GM21515 (cell line): ENCODE results near the gene RGN.
"Not testable (repeated sequence)": the region's sequence is repeated elsewhere in the genome, so short reads cannot be mapped to it uniquely, and the experiment has no call there.

Source experiments
- ATAC-seq: cut with Tn5 transposase; IDR thresholded peaks from one replicate; pipeline ENCODE4 v1.9.1; 2021; ENCODE audit not compliant: unreplicated experiment

The RGN gene

DNA sequence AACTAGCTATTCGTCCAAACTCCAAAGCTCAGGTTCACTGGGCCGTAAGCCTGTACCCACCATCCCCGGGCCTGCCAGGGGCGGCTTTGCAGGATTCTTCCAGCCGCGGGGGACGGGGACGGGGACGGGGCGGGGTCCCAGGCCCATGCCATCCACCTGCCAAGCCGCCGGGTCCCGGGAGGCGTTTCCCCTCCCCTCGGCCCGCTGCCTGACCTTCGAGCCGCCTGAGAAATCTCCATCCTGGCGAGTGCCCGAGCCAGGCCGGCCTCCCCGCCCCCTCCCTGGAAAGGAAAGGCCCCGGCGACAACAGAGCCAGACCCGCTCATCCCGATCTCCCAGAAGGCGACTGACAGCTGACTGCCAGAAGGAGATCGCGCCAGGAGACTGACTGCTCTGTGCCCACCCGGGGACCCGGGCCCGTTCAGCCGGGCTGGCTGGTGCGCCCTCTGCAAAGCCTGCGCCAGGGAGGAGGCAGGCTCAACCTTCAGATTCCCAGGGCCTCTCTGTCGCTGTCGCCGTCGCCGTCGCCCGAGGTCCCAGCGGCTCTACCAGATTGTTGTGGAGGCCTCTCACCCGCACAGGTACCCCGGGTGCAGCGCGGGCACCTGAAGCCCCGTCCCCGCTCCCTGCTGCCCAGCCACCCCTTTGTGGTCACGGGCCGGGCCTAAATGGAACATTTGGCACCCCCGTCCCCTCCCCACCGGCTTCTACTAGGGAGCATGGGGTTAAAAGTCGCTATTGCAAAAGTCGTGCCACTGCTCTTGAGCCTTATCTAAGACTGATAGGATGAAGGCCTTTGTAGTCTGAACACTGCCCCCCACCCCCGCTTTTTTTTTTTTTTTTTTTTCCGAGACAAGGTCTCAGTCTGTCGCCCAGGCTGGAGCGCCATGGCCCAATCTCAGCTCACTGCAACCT lies at the start of gene RGN:
RGN (plus strand) TSS at position 315 of the 915 bp plus-strand sequence. CDS start 2,702 bp downstream, outside the sequence.
- no peak for ATAC-seq

DNA sequence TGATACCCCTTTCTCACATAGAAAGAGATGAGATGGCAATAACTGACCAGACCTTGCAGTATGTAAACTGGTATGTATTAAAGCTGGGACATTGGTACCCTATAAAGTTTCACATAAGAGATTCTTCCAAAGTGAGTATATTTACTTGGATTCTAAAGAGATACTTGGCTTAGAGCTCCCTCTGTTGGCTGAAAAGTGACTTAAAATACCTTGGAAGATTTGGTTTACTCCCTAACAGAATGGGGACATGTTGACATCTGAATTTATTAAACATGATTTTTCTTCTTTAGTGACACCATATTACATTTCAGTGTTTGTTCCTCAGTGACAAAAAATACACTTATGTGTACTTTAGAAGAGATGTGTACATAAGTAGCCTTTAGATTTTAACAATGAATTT lies 47.9 kb upstream of the RGN start:
- ATAC-seq, result no peak

DNA sequence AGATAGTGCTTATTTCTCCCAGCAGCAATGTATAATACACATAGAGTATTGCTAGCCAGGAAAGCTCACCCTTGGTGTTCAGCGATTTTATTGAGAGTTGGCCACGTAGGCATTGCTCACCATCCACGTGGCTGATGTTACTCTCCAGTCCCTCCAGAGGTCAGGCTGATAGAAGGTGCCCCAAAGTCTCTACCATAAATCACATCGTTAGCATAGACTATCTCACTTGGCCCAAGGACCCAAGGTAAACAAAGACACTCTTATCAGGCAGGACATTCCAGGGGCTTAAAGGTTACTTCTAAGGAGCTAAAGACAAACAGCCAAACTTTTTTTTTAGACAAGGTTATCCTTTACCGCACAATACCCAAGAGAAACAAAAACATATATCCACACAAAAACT lies 30.3 kb upstream of the RGN start:
- no peak for ATAC-seq

DNA sequence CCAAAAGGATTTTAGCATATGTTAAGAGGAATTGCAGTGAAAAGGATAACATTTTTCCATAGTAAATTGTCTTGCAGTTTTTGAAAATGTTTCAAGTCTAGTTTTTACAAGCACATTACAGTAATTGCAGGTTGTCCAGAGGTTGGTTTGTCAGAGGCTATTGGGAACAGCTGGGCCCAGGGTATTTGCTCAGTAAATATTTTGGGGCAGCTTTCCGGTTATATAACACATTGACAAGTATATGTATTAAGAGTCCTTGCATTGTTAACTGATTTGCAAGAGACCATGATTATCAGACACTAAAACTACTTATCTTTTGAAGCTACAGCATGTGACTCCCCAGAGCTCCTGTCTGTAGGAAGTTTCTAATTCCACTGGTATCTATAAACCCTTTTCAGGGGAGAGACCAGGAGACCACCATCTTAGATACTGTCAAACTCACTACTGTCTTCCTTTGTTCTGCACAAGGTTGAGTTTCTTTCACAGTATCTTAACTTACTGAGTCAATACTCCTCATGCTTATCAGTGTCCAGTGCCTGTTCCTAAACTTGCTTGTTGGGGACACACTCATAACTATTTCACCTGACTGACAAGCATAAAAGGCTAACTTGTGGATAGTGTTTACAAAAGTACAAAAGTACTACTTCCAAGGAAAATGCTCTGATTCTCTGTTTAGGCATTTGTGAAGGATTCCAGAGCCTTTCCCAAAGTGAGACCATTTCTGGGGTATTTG lies 18.9 kb upstream of the RGN start:
- no peak for ATAC-seq

DNA sequence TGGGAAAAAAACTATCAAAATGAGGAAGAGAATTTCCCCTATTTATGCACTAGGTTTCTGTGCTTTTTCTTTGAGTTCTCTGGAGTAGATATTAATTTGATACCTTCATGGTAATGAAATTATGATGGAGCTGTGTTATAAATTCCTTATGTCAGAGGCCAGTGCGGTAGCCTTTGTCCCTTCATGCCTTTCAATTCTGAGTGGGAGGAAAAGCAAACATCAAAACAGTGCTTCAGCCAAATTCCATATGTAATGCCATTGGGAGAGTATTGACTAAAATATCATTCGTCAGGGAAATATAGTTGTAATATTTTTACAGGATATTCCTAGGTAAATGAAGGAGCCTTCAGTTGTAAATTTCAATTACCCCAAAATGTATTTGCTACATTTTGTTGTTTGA lies 17.5 kb upstream of the RGN start:
- no peak for ATAC-seq

DNA sequence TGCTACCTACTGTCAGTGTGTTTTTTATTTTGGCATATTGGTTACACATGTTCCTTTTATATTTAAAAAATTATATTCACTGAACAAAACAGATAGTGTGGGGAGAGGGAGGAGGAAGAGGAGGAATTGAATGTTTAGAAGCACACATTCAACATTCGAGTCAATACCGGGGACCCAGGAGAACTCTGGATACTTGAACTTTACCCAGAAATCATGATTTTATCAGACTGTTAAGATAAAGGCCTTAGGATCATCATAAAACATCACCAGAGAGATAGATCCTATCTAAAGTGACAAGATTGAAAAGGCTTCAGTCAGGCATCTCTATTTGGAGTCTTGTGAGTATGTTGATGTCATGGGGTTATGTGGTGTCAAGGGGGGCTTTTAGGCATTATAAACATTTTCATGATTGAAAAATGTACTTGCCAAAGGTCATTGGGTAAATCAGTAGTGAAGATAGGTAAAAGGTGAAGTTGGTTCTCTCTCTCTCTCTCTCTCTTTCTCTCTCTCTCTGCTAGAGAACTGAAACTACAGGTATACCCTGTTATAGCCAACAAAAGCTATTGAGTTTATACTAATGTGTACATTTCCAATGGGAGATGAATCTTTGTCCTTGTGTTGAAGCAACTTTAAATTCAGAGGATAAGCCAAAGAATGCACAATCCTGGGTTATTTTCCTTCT lies 16.9 kb upstream of the RGN start:
- ATAC-seq, result no peak

DNA sequence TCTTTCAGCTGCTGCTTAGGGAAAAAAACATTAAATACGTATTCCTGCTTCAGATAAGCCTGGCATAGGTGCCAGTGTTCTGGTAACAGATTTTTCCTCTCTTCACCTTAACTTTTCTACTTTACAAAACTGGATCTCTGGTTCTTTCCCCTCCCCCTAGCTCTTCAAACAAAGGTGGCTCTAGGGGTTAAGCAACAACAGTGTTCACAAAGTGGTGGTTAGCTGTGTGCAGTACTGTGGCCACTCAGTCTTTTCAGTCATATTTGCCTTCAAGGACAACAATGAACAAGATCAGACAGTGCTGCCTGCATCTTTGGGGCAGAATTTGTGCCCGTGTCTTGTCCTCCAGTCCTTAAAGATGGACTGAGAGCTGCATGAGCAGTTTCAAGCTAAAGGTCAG lies 15.1 kb upstream of the RGN start:
- no peak for ATAC-seq

DNA sequence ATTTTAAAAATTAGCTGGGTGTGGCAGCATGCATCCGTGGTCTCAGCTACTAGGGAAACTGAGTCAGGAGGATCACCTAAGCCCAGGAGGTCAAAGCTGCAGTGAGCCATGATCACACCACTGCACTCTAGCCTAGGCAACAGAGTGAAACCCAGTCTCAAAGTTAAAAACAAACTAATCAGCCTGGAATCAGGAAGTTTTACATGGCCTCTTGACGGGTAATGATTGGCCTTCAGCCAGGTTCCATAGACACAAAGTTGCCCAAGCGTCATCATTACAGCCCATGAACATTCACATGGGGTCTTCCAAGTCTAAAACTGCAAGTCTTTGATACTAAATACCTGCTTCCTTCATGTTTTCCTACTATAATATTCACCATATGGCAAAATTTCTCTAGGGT lies 10.0 kb upstream of the RGN start:
- no peak for ATAC-seq

DNA sequence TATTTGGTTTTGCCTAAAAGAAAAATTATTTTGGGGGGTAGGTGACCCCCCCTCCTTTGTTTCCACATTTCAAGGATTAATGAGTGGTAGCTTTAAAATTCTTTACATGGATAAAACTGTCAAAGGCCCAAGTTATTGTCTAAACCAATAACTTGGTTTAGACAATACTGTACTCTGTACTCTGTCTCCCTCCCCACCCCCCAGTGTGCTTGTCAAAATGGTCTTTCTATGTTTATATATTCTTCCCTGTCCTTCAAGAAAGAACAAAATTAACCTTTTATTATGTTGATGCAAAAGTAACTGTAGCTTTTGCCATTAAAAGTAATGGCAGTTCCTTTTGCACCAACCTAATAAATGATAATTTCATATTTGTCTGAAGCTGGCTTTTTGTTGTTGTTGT lies 9.5 kb upstream of the RGN start:
- ATAC-seq, result no peak

DNA sequence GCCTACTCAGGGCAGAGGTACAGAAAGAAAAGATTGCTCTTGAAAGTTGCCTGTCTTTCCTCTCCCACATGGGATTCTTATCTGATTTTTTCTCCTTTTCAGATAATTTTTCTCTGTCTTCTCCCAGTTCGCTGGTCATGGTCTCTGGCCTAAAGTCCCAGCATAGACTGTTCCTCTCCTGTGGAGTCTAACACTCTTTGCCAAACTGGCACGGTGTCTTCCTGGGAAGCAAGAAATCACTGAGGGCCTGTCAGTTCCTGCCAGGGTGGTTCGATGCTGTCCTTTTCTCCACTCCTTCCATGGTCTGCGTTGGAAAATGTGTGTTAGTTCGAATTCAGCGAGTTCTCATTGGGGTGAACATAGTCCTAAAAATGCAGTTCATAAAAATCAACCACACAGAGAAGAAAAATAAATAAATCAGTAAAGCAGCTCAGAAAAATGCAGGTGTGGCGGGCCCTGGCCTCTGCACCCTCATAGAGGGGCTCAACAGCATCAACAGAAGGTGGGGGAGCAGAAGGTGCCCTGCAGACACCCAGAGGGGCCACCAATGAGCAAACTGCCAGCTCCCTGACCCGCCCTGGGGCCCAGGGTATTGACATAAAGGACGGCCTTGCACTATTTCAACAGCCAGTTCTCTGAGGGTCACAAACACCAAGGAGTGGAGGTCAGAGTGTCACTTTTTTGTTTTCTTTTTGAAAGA lies 2.1 kb downstream of the RGN start:
- ATAC-seq, result no peak

DNA sequence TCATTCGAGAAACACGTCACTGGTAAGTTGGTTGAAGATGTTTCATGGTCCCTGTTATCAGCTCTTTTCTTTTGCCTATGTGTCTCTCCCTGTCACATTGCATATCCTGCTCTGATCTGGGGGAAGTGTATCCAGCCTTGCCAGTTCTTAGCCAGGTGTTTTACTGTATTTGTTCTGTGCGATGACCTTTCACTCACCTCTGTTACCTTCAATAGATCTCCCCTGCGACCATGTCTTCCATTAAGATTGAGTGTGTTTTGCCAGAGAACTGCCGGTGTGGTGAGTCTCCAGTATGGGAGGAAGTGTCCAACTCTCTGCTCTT lies 2.6 kb downstream of the RGN start:
- no peak for ATAC-seq

DNA sequence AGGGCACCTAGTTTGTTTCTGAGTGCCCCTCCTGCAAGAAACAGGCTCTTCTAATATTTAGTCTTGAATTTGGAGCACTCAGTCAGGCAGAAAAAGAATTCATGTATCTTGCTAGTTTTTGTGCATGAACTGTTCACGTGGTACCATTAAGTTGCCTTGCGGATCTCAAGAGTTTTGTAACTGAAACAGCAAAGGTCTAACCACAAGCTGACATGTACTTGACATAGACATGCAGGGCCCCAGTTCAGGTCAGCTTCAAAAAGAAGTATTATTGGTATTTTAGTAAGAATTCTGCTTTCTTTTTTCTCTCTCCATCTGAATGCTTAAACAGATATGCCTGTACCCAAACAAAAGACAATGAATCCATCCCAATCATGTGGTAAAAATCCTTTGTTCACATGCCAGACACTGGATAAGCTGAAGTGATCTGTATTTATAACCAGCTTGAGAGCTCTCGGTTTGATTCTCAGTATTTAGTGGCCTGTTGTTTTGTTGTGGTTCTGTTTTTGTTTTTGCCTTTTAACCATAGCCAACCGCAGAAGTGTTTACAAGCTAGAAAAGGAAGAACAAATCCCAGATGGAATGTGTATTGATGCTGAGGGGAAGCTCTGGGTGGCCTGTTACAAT lies 13.0 kb downstream of the RGN start:
- peak; percentile 56 for ATAC-seq

DNA sequence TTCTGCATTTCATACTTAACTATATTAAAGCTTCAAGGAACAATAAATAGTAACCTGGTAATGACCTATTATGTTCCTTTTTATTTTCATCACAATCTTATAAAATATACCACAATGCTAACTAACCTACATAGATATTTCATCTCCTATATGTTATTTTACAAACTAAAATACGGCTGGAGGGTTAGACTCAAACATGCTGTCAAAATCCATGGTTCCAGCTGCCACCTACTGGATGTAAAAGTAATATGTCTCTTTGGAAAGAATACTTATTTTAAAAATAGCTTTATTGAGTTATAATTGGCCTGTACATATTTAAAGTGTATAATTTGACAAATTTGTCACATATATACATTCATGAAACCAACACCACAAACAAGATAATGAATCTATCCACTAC lies 15.0 kb downstream of the RGN start:
- ATAC-seq, result no peak

DNA sequence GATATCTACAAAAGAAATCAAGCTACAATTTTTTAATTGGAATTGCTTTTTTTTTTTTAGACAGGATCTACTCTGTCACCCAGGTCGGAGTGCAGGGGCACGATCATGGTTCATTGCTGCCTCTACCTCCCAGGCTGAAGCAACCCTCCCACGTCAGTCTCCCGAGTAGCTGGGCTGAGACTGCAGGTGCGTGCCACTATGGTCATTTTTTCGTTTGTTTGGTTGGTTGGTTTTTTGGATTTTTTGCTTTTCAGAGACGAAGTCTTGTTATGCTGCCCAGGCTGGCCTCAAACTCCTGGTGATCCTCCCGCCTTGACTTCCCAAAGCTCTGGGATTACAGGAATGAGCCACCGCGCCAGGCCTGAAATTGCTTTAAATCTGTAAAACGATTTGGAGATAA lies 15.6 kb downstream of the RGN start:
- ATAC-seq, result no peak

DNA sequence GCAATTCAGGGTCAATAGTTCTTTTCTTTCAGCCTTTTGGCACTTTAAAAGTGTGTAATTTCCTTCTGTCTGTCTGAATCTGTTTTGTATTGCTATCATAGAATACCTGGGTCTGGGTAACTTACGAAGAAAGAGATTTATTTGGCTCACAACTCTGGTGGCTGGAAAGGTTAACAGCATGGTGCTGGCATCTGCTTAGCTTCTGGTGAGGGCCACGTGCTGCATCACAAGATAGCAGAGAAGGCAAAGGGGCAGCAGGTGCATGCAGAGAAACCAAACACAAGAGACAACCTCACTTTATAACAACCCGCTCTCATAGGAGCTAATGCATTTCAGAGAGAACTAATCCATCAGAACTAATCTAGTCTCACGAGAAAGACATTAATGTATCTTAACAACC lies 18.8 kb downstream of the RGN start:
- ATAC-seq, result no peak

DNA sequence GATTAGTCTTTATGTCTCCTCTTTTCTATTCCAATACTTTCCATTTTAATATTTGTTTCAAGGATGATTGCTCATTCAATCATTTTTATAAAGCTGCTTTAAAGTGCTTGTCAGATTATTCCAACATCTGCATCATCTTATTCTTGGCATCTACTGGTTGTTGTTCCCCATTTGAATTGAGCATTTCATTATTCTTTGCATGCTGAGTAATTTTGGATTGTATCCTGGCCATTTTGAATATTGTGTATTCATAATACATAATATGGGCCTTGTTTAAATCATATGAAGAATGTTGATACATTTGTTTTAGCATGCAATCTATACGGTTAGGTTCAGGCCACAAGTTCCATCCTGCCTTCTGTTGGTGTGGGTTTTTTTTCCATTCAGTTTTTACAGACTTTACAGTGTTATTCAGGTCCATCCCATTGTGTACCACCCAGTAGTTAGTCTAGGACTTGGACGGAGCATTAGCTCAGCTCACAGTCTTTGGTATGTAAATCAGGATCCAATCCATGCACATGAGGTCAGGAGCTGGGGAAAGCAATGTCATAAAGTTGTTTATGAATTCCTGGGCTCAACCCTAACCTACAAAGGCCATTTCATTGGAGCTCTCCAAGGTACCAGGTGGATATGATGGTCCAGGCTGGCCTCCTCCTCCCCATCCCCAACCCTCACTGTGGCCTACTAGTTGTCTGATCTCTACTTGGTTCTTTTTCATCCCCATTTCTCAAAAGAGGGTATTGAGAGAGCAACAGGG lies 20.3 kb downstream of the RGN start:
- ATAC-seq, result no peak

DNA sequence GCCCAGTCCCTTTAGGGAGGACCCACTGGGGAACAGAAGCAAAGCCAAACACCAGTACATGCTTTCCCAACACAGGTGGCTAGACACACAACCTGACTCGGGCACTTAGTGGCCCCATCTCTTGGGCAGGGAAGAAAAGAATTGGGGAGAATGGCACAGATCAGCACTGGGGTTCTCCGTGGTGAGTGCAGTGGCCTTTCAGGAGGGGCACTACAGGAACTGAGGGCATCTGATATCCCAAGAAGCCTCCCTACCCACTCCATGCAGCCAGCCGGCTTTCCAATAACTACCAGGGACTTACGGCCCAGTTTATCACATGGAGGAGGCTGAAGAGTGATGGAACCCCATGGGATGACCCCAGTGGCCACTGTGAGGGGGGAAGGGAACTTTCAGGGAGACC lies 23.0 kb downstream of the RGN start:
- ATAC-seq, result no peak

DNA sequence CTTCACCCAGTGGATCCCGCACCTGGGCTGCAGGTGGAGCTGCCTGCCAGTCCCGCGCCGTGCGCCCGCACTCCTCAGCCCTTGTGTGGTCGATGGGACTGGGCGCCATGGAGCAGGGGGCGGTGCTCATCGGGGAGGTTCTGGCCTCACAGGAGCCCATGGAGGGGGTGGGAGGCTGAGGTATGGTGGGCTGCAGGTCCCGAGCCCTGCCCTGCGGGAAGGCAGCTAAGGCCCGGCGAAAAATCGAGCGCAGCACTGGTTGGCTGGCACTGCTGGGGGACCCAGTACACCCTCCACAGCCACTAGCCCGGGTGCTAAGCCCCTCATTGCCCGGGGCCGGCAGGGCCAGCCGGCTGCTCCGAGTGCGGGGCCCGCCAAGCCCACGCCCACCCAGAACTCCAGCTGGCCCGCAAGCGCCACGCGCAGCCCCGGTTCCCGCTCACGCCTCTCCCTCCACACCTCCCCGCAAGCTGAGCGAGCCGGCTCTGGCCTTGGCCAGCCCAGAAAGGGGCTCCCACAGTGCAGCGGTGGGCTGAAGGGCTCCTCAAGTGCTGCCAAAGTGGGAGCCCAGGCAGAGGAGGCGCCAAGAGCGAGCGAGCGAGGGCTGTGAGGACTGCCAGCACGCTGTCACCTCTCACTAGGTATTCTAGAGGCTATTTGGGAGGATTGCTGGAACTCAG lies 32.8 kb downstream of the RGN start:
- not testable (repeated sequence) for ATAC-seq

DNA sequence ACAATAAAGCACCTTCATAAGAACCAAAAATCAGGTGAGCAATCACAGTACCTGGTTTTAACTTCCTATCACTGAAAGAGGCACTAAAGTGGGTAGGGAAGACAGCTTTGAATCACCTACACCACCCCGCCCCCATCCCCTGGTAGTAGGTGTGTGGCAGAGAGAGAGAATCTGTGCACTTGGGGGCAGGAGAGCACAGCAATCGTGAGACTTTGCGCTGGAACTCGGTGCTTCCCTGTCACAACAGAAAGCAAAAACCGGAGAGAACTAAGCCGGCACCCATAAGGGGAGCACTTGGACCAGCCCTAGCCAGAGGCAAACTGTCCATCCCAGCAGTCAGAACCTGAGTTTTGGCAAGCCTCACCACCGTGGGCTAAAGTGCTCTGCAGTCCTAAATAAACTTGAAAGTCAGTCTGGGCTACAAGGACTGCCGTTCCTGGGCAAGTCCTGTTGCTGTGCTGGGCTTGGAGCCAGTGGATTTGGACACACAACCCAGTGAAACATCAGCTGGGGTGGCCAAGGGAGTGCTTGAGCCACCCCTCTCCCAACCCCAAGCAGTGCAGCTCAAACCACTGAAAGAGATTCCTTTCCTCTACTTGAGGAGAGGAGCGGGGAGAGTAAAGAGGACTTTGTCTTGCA lies 34.2 kb downstream of the RGN start:
- no peak for ATAC-seq
